ENCODE data around the gene GFI1.

GFI1 gene

DNA sequence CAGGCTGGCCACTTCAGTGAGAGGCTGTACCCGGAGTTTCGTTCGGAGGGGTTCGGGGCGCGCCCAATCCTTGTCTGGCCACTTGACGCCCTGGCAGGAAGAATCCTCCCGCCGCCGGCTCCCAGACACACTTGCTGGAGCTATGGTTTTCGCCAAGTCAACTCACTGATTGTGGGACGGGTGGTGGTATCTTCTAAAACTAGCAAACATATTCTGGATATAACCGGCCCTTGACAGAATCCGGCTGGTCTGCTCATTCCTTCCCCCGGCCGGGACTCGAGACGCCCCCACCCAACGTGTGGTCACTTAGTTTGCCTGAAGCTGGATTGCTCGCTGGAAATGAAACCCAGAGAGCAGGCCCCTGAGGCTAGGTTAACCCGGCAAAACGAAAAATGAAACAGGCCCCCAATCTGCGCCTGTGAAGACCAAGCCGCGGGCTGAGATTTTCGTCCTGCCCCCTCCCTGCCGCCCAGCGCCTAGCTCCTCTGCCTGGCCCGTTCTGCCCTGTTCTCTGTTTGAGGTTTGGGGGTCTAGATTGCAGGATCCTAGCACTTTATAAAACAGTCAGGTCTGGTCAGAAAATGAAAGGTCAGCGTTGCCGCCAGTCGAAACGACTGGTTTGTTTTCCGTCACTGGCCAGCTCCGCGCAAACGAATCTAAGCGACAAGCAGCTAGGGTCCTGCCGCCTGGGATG, 4.6 kb downstream of the GFI1 start:
- peaks cover 39% of the 10 kb centered on the region for H3K4me1 Mint-ChIP-seq (ENCODE audit: low read depth)
- H3K4me3 Mint-ChIP-seq: peak overlapping the region; percentile 98
- peaks cover 33% of the 10 kb centered on the region for H3K36me3 Mint-ChIP-seq
- H3K9me3 Mint-ChIP-seq (ENCODE audit: low read depth): no peaks in the 10 kb centered on the region
- H3K27ac Mint-ChIP-seq: peak overlapping the region; percentile 89
- H3K27me3 Mint-ChIP-seq: no peaks in the 10 kb centered on the region

DNA sequence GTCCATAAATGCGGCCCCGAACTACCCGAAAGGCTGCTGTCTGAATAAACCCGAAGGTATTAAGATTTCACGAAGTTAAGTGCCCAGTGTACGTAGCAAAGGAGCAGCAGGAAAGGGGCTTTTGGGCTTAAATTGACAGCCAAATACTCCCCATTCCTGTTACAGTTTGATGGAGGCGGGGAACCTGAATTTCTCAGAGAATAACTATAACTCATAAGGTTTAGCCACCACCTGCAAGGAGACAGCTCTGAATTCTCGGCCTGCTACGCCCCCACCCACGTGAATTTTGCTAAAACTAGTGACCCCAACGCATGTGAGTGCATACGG, 5.2 kb downstream of the GFI1 start:
- no peaks in the 10 kb centered on the region for H3K9me3 Mint-ChIP-seq (ENCODE audit: low read depth)
- H3K36me3 Mint-ChIP-seq: peaks cover 35% of the 10 kb centered on the region
- no peak overlapping the region for H3K27ac Mint-ChIP-seq
- no peaks in the 10 kb centered on the region for H3K27me3 Mint-ChIP-seq
- H3K4me1 Mint-ChIP-seq (ENCODE audit: low read depth): peaks cover 44% of the 10 kb centered on the region
- peak overlapping the region; percentile 98 for H3K4me3 Mint-ChIP-seq

DNA sequence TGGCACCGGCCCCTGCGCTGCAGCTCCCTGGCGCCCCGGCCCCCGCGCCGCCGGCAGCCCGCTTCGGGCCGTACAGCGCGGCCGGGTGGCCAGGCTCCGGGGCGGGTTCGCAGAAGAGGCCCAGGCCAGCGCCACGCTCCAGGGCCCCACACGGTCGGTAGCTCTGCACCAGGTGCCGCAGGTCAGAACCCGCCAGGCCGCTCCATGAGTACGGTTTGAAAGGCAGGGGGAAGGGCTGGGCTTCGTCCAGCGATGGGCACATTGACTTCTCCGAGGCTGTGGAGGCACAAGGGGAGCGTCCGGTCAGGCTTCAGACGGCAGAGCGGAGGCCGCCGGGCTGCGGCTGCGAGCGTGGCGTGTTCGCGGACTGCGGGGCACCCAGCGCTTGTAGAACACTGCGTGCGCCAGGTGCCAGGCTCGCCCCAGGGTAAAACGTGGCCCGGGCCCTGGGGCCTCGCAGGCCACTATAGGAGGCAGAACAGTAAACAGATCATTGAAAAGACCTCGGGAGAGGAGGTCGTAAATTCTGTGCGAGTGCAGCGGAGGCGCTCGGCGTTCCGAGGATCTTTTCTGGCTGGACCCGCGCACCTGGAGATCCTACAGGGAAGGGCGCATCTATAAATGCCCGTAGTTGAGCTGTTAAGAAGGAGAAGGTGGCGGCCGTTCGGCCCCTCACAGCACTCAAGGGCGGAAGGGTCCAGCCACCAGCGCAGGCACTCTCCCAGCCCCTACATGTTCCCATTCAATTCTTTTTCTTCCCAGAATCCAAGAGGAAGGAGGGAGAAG, 5.7 kb downstream of the GFI1 start:
- Mint-ChIP-seq H3K4me1 (ENCODE audit: low read depth) (peaks cover 50% of the 10 kb centered on the region), H3K27me3 (no peaks in the 10 kb centered on the region), H3K9me3 (ENCODE audit: low read depth) (no peaks in the 10 kb centered on the region)

DNA sequence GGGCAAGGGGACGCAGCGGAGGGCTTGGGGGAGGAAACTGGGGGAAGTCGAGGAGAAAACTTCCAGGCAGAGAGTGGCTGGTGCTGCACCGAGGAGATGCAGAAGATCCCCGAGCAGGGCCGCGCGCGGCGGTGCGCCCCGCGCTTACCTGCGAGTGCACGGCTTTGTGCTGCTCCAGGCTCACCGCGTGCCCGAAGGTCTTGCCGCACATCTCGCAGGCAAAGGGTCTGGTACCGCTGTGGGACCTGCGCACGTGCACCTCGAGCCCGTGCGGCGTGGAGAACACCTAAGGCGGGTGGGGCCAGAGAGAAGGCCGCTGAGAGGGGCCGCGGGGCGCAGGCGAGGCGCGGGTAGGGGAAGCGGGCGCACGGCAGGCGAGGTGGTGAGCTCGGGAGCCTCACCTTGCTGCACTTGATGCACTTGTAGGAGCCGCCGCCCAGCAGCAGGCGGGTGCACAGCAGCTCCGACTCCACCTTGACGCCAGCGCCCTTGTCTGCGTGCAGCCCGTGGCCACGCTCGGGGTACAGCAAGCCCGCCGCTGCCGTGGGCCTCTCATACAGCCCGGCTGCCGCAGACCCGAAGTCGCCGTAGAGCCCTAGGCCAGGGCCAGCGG, 6.4 kb downstream of the GFI1 start:
- Mint-ChIP-seq H3K27ac (peak overlapping the region; percentile 86), H3K36me3 (peaks cover 39% of the 10 kb centered on the region), H3K9me3 (ENCODE audit: low read depth) (no peaks in the 10 kb centered on the region), H3K27me3 (no peaks in the 10 kb centered on the region), H3K4me3 (peak overlapping the region; percentile 82), H3K4me1 (ENCODE audit: low read depth) (peaks cover 54% of the 10 kb centered on the region)

More for the DNA sequence above, 5.7 kb downstream of the GFI1 start:
- Mint-ChIP-seq H3K27ac (peak overlapping the region; percentile 16), H3K36me3 (peaks cover 37% of the 10 kb centered on the region), H3K4me3 (peak overlapping the region; percentile 98)

DNA sequence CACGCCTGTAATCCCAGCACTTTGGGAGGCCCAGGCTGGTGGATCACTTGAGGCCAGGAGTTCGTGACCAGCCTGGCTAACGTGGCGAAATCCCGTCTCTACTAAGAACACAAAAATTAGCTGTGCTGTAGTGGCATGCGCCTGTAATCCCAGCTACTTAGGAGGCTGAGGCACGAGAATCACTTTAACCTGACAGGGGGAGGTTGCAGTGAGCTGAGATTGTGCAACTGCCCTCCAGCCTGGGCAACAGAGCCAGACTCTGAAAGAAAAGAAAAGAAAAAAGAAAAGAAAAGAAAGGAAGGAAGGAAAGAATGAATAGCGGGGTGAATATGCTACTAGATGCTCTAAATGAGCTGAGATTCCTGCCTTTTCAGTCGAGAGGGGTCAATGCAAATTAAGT, 7.1 kb downstream of the GFI1 start:
- H3K36me3 Mint-ChIP-seq: peaks cover 39% of the 10 kb centered on the region
- peak overlapping the region; percentile 82 for H3K4me3 Mint-ChIP-seq
- H3K27me3 Mint-ChIP-seq: no peaks in the 10 kb centered on the region
- H3K4me1 Mint-ChIP-seq (ENCODE audit: low read depth): peaks cover 60% of the 10 kb centered on the region
- no peaks in the 10 kb centered on the region for H3K9me3 Mint-ChIP-seq (ENCODE audit: low read depth)
- H3K27ac Mint-ChIP-seq: peak overlapping the region; percentile 86

DNA sequence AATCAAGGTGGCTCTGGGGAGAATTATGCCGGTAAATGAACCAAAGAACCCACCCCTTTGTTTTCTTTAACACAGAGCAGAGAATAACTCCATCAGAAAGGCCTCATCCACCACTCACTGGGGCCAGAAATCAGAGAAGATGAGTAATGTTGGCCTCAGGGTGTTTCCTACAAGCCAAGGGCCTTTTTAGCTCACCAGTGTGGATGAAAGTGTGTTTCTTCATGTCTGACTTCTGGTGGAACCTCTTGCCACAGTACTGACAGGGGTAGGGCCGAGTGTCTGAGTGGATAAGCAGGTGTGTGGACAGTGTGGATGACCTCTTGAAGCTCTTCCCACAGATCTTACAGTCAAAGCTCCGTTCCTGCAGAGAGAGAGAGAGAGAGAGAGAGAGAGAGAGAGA, 8.3 kb downstream of the GFI1 start:
- peak overlapping the region; percentile 82 for H3K4me3 Mint-ChIP-seq
- peak overlapping the region; percentile 86 for H3K27ac Mint-ChIP-seq
- no peaks in the 10 kb centered on the region for H3K27me3 Mint-ChIP-seq
- peaks cover 69% of the 10 kb centered on the region for H3K4me1 Mint-ChIP-seq (ENCODE audit: low read depth)
- H3K36me3 Mint-ChIP-seq: peaks cover 36% of the 10 kb centered on the region
- H3K9me3 Mint-ChIP-seq (ENCODE audit: low read depth): no peaks in the 10 kb centered on the region

DNA sequence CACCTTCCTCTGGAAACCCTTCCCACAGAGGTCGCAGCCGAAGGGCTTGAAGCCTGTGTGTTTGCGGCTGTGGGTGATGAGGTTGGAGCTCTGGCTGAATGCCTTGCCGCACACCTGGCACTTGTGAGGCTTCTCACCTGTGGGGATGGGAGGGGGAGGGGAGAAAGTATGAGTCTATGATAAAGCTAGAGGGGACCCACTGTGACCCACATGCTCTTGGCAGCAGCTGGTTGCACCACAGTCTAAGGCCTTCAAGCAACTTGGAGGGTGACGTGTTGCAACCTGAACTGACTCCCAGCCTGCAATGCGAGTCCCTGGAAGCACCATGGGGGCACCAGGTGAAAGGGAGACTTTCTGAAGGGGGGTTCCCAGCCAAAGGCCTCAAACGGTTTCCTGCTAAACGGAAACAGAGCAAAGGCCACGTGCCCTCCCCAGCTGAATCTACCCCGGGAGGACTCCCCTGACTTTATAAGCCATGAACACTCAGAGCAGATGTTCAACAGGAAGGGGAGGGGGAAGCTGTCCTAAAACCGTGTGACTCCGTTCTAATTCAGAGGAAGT, 10.6 kb downstream of the GFI1 start:
- H3K36me3 Mint-ChIP-seq: peaks cover 36% of the 10 kb centered on the region
- peaks cover 68% of the 10 kb centered on the region for H3K4me1 Mint-ChIP-seq (ENCODE audit: low read depth)
- peak overlapping the region; percentile 81 for H3K4me3 Mint-ChIP-seq
- H3K27ac Mint-ChIP-seq: peak overlapping the region; percentile 96
- H3K9me3 Mint-ChIP-seq (ENCODE audit: low read depth): no peaks in the 10 kb centered on the region
- no peaks in the 10 kb centered on the region for H3K27me3 Mint-ChIP-seq

DNA sequence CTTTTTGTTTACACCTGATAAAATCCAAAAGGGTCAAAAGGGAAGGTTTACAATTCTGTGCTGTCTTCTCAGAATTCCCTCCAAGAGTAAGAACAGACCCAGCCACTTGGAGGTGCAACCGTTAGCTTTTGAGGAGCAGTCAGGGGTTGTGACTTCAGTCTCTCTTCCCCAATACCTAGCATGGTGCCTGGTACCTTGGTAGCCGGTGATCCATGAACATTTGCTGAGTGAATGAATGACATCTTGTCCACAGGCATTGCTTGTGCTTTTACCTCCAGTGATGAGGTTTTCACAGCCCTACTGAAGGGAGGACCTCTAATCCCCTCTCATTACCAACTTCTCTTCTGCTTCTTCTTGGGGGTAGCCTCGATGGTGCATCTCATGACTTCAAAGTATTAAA, 11.7 kb downstream of the GFI1 start:
- H3K27ac Mint-ChIP-seq: peak overlapping the region; percentile 81
- H3K4me3 Mint-ChIP-seq: peak overlapping the region; percentile 63
- peaks cover 43% of the 10 kb centered on the region for H3K36me3 Mint-ChIP-seq

DNA sequence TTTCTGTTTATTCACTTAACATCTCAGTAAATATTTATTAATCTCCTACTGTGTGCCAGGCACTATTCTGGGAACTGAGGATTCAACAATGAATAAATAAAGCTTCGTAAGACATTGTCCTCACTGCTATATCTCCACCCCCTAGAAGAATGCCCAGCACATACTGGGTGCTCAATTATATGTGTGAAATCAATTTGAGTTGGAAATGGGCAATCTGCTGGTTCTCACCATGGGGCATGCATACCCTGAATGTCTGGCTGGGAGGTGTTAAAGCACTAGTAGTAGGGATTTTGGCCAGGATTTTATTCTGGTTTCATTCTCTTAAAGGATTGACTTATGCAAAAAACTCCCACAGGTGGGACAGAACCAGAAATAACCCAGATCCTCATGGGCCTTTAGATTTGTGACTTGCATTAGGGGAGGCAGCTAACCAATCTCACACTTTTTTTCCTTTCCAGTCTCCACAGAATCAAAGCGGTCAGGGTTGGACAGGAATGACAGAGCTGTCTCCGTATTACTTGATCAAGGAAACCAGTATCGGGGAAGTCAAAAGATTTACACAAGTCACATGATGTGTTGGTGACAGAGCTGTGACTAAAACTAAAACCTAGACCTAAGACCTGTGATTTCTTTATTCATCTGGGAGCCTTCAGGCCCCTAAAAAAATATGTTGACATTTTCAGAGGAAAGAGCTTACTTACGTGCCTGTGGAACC, 12.8 kb downstream of the GFI1 start:
- no peaks in the 10 kb centered on the region for H3K27me3 Mint-ChIP-seq
- peaks cover 63% of the 10 kb centered on the region for H3K4me1 Mint-ChIP-seq (ENCODE audit: low read depth)
- H3K4me3 Mint-ChIP-seq: peak overlapping the region; percentile 63
- peaks cover 37% of the 10 kb centered on the region for H3K36me3 Mint-ChIP-seq
- no peaks in the 10 kb centered on the region for H3K9me3 Mint-ChIP-seq (ENCODE audit: low read depth)
- peak overlapping the region; percentile 81 for H3K27ac Mint-ChIP-seq

More for the DNA sequence above, 11.7 kb downstream of the GFI1 start:
- no peaks in the 10 kb centered on the region for H3K27me3 Mint-ChIP-seq
- peaks cover 71% of the 10 kb centered on the region for H3K4me1 Mint-ChIP-seq (ENCODE audit: low read depth)
- H3K9me3 Mint-ChIP-seq (ENCODE audit: low read depth): no peaks in the 10 kb centered on the region

DNA sequence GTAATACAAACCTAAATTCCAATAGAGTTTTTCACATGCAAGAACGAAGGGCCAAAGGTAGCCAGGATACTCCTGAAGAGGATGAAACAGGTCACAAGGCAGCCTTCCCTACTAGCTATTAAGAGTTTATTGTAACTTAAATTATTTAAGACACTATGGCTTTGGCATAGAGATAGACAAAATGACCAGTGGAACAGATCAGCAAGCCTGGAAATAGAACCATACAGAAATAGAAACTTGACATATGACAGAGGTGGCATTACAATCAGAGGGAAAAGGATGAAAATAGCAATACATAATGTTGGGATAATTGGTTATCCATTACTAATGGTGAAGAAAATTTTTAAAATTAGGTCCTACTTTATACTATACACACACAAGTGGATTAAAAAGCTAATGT, 16.5 kb downstream of the GFI1 start:
- Mint-ChIP-seq H3K27ac (peak overlapping the region; percentile 41), H3K4me1 (ENCODE audit: low read depth) (peaks cover 50% of the 10 kb centered on the region), H3K4me3 (no peak overlapping the region), H3K36me3 (peaks cover 22% of the 10 kb centered on the region), H3K27me3 (no peaks in the 10 kb centered on the region), H3K9me3 (ENCODE audit: low read depth) (no peaks in the 10 kb centered on the region)

DNA sequence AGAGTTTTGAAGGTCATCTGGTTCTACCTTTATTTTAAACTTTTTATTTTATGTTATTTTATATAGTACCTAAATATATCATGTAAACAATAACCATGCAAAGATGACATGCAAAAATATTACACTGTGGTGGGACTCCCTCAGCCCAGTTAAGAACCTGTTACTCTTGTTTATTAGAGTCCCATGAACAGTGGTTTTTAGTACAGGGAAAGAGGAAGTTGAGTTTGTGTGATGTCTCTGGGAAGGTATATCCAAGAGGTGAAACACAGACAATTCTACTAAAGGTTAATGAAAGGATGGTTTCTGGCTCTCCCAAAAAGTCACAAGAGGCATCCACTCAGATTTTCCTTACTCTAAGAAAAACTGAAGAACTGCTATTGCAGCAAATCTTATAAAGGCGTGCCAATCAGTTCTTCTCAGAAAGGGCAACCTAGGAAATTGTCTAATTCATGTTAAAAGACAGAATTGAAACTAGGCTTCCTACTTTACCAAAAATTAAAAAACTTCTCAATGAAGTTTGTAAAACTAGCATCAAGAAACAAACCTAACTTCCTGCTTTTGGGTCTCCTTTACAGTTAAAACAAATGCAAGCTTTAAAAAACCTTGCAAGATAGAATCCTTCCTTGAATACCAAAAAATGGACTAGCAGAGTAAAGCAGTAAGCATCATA, 19.9 kb downstream of the GFI1 start:
- Mint-ChIP-seq H3K4me3 (no peak overlapping the region), H3K4me1 (ENCODE audit: low read depth) (peaks cover 49% of the 10 kb centered on the region), H3K27ac (peak overlapping the region; percentile 41), H3K27me3 (no peaks in the 10 kb centered on the region), H3K9me3 (ENCODE audit: low read depth) (no peaks in the 10 kb centered on the region), H3K36me3 (peaks cover 15% of the 10 kb centered on the region)

DNA sequence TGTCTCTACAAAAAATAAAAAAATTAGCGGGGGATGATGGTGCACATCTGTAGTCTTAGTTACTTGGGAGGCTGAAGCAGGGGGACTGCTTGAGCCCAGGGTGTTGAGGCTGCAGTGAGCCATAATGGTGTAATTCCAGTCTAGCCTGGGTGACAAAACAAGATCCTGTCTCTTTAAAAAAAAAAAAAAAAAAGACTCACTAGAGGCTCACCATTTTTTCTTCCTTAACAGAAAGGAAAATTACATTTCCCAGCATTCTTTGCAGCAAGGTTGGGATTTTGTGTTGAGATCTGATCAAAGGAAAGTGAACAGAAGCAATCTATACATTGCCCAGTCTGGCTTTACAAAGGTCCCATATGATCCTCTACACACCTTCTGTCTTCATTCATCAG, 21.5 kb downstream of the GFI1 start:
- Mint-ChIP-seq H3K36me3 (peaks cover 9% of the 10 kb centered on the region), H3K4me3 (no peak overlapping the region), H3K4me1 (ENCODE audit: low read depth) (peaks cover 53% of the 10 kb centered on the region), H3K27ac (no peak overlapping the region), H3K27me3 (no peaks in the 10 kb centered on the region), H3K9me3 (ENCODE audit: low read depth) (no peaks in the 10 kb centered on the region)

DNA sequence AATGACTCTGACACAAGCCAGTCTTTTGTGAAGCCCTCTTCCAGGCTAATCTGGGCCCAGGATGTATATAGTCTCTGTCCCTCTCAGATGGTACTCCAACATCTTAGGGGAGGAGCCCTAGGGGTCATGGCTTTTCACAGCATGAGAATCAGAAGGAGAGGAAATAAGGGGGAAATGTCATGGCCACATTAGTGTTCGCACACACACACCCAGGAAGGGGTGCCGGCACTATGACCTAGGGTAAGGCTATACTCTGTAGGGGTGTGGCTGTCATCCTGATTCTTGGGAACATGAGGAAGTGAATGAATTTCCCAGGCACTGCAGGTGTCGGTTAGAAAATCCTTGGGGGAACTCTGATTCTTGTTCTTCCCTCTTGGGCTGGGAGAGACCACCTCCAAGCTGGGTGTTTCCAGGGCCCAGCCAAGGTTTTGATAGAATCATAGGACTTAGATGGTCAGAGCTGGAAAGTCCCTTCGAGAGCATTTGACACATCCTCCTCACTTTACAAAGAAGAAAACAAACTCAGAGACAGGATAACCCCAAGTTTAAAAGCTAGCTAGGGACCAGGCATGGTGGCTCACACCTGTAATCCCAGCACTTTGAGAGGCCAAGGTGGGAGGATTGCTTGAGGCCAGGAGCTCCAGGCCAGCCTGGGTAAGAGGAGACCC, 22.0 kb downstream of the GFI1 start:
- peaks cover 55% of the 10 kb centered on the region for H3K4me1 Mint-ChIP-seq (ENCODE audit: low read depth)
- H3K4me3 Mint-ChIP-seq: no peak overlapping the region
- peaks cover 7% of the 10 kb centered on the region for H3K36me3 Mint-ChIP-seq
- H3K27ac Mint-ChIP-seq: no peak overlapping the region
- no peaks in the 10 kb centered on the region for H3K27me3 Mint-ChIP-seq
- H3K9me3 Mint-ChIP-seq (ENCODE audit: low read depth): no peaks in the 10 kb centered on the region

Data from activated naive CD8-positive, alpha-beta T cell (primary cell).